Measurements from ENCODE around the gene TPP2.

The TPP2 gene

DNA sequence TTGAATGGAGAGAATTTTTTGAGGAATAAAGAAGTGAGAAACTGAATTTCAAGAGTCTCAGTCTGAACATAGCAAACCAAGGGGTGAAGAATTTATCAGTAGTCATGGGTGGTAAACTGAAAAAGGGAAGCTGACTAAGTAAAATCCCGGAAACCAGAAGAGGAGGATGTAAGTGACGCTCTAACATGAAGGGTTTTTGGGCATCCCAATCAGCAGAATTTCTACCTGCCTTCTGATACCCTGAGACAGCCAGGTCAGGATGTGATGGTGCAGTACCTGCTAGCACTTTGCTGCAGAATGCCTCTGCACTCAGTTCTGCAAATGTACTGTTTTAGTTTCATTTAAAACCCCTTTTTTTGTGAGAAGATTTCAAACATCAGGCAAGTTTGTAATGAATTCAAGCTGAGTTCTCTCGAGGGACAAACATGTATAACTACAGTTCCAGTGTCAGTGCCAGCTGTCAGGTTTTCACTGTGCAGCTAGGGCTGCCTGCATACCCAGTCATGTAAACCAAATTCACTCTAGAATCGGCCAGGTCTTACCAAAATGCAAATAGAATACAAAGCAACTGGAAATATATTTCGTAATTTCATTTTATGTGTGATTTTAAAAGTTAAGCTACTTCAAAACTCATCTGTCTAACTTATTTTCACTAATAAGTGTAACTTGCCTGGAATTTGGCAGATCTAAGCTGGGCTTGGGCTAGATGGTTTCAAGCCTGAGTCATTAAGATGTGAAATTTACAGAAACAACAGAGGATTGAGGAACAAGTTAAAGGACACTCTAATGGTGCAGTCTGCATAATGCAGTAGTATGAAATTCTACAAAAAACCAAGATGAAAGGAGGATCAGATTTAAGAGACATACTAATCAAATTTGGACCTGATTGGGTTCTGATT lies 84.3 kb downstream of the TPP2 start:
- no peak overlapping the region for H3K27ac ChIP-seq
- TF ChIP-seq ZFX (IDR thresholded peaks at IDR 0.05): no peak
- TF ChIP-seq, protein P1, sequence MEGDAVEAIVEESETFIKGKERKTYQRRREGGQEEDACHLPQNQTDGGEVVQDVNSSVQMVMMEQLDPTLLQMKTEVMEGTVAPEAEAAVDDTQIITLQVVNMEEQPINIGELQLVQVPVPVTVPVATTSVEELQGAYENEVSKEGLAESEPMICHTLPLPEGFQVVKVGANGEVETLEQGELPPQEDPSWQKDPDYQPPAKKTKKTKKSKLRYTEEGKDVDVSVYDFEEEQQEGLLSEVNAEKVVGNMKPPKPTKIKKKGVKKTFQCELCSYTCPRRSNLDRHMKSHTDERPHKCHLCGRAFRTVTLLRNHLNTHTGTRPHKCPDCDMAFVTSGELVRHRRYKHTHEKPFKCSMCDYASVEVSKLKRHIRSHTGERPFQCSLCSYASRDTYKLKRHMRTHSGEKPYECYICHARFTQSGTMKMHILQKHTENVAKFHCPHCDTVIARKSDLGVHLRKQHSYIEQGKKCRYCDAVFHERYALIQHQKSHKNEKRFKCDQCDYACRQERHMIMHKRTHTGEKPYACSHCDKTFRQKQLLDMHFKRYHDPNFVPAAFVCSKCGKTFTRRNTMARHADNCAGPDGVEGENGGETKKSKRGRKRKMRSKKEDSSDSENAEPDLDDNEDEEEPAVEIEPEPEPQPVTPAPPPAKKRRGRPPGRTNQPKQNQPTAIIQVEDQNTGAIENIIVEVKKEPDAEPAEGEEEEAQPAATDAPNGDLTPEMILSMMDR (conservative IDR thresholded peaks at IDR 0.05): no peak

DNA sequence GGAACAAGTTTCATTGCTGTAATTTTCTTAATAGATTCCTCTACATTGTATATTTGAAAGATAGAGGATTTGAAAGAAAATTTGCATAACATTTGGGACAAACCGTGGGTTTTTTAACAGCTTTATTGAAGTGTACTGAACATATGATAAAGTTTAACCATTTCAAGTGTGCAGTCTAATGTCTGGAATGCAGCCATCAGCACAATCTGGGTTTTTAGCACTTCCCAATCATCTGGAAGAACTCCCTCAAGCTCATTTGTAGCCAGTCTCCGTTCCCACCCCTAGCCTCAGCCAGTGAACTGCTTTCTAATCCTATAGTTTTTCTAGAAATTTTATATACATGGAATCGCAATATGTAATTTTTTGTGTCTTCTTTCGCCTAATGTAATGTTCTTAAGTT lies 85.4 kb downstream of the TPP2 start:
- TF ChIP-seq, protein P1 (conservative IDR thresholded peaks at IDR 0.05): no peak
- TF ChIP-seq ZFX (IDR thresholded peaks at IDR 0.05): no peak
- H3K27ac ChIP-seq: no peak overlapping the region

DNA sequence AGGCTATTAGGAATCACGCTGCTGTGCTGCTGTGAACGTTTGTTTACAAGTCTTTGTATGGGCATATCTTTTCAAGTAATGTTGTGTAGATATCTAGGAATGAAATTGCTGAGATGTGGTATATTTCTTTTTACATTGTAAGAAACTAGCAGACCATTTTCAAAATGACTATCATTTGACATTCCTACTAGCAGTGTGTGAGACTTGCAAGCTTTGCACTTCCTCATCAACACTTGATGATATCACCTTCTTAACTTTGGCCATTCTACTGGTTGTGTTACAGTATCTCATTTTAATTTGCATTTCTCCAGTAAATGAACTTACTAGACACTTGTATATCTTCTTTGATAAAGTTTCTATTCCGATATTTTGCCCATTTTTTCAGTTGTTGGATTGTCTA lies 85.9 kb downstream of the TPP2 start:
- TF ChIP-seq ZFX (IDR thresholded peaks at IDR 0.05): no peak
- TF ChIP-seq, protein P1 (conservative IDR thresholded peaks at IDR 0.05): no peak
- H3K27ac ChIP-seq: no peak overlapping the region

DNA sequence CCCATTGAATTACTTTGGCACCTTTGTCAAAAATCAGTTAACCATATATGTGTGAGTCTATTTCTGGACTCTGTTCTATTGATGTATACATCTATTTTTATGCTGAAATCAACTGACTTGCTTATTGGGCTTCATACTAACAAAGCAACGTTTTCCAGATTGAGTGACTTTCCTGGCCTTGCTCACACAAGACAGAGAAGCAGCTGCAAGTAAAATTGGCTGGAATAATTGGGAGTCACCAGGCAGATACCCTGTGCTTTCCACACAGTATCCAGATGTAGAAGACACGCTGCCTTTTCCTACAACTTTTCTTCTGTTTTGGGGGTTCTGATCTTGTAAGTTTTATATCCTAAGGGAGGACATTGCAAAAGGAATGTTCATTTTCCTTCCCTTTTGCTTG lies 86.9 kb downstream of the TPP2 start:
- TF ChIP-seq, protein P1 (conservative IDR thresholded peaks at IDR 0.05): no peak
- no peak for TF ChIP-seq ZFX (IDR thresholded peaks at IDR 0.05)
- H3K27ac ChIP-seq: no peak overlapping the region

DNA sequence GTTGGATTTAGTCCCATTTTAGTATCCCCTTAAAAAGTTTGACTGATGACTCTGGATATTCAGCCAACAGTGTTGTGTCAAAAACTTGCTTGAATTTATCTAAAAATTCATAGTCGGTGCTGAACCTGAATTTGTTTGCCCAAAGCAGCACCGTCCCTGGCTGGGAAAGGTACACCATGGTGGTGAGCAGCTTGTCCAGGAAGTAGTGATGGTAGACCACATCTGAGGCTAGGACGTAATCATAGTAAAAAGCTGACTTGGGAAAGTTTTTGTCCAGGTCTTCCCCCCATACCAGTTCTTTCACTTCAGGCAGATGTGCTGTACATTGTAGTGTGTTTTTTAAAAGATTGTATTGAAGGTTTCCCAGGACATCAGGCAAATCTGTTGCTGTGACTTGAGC lies 89.2 kb downstream of the TPP2 start:
- no peak overlapping the region for H3K27ac ChIP-seq
- TF ChIP-seq, protein P1 (conservative IDR thresholded peaks at IDR 0.05): no peak
- TF ChIP-seq ZFX (IDR thresholded peaks at IDR 0.05): no peak

DNA sequence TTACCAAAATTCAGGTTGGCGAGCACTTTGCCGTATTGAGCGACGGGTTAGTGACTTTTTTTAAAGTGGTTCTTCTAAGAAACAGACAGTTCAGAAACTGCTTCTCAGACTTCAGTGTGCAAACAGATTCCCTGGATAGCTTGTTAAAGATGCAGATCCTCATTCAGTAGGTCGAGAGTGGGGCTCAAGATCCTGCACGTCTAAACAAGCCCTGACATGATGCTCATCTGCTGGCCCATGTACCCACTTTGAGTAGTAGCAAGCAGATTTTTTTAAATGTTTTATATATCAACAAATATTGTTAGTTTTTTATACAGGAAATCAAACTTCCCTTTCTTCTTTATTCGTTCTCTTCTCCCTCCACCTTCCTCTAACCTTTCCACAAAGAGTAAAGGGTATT lies 90.7 kb downstream of the TPP2 start:
- H3K27ac ChIP-seq: no peak overlapping the region
- TF ChIP-seq, protein P1 (conservative IDR thresholded peaks at IDR 0.05): no peak
- no peak for TF ChIP-seq ZFX (IDR thresholded peaks at IDR 0.05)

DNA sequence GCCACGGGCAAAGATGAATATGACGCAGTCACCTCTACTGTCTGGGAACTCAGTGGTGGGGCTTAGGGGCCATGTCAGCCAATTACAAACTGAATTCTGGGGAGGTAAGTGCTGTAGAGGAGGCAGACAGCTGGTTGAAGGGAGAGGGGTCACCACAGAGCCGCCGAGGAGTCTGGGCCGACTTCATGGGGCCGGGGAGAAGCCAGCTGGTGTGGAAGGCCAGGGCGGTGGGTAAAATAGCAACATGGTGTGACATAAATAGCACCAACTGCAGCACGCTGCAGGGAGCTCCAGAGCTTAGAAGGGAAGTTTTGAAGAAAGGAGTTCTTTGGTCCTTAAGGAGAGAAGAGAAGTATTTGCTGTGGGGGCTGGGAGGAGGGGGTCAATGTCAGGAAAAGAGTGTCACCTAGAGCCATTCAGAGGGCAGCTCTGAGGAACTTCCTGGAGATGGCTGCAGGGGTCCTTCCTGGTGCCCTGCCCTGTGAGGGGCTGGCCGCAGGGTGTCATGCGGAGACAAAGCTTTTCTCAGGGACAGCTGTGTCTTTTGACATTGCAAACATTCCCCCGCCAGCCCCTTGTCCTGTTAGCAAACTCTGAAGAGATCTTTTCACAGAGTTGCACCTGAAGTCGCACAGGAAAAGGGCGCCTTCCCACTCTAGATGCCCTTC lies 91.7 kb downstream of the TPP2 start:
- TF ChIP-seq, protein P1 (conservative IDR thresholded peaks at IDR 0.05): no peak
- TF ChIP-seq ZFX (IDR thresholded peaks at IDR 0.05): no peak

More for the DNA sequence above, 91.7 kb downstream of the TPP2 start:
- H3K27ac ChIP-seq: no peak overlapping the region
